PFSK-1 (cell line): ENCODE results near the gene FXYD2.

Source experiments
- POLR2AphosphoS5 ChIP-seq: IDR thresholded peaks from 2 replicates; pipeline ENCODE4 v1.6.1; 2012; ENCODE audit warnings: low read depth, mild to moderate bottlenecking, control low read depth, low read length, moderate library complexity
- SIN3A ChIP-seq: IDR thresholded peaks from 2 replicates; pipeline ENCODE4 v1.6.1; 2012; ENCODE audit warnings: mild to moderate bottlenecking, low read length, moderate library complexity, borderline replicate concordance; ENCODE audit not compliant: insufficient read depth
- TF ChIP-seq, protein P1 (sequence below), 2 experiments: IDR thresholded peaks; 2 replicates each; pipeline versions ENCODE4 v1.6.1 to v1.8.0; 2011 to 2012; ENCODE audit warnings: low read depth in 2 of 2, low read length in 2 of 2, control low read depth in 1 of 2, inconsistent platforms in 1 of 2, mild to moderate bottlenecking in 1 of 2, moderate library complexity in 1 of 2; ENCODE audit not compliant: insufficient read depth in 1 of 2

DNA sequence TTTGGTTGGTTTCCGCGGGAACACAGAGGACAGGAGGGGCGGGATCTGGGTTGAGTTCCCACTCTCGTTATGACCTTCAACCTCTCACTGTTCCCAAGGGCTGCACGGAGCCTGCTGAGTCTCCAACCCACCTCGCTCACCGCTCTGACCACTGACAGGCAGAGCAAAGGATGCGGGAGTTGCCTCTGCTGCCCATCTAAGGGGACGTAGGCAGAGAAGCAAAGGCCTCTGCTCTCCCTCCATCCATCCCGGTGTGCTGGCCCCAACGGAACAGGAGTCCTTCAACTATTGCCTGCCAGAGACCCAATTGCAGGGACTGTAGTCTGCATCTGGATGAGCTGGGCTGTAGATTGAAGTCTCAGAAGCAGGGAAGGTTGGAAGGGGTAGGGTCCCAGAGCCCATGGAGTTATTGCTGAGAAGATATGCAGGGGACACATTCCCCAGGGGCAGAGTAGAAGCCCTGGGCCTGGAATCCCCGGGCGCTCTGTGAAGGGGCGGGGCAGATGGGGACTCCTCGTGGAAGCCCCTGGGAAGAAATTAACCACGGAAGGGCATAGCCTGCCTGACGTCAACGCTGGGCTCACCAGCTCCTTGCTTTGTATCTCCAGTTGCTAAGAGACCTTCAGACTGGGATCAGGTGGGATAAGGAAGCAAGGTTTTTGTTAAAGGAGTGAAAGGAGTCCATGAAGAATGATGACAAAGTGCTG, 12.7 kb upstream of the FXYD2 start:
- TF ChIP-seq POLR2AphosphoS5, result no peak
- no peak for TF ChIP-seq SIN3A
- TF ChIP-seq, protein P1, sequence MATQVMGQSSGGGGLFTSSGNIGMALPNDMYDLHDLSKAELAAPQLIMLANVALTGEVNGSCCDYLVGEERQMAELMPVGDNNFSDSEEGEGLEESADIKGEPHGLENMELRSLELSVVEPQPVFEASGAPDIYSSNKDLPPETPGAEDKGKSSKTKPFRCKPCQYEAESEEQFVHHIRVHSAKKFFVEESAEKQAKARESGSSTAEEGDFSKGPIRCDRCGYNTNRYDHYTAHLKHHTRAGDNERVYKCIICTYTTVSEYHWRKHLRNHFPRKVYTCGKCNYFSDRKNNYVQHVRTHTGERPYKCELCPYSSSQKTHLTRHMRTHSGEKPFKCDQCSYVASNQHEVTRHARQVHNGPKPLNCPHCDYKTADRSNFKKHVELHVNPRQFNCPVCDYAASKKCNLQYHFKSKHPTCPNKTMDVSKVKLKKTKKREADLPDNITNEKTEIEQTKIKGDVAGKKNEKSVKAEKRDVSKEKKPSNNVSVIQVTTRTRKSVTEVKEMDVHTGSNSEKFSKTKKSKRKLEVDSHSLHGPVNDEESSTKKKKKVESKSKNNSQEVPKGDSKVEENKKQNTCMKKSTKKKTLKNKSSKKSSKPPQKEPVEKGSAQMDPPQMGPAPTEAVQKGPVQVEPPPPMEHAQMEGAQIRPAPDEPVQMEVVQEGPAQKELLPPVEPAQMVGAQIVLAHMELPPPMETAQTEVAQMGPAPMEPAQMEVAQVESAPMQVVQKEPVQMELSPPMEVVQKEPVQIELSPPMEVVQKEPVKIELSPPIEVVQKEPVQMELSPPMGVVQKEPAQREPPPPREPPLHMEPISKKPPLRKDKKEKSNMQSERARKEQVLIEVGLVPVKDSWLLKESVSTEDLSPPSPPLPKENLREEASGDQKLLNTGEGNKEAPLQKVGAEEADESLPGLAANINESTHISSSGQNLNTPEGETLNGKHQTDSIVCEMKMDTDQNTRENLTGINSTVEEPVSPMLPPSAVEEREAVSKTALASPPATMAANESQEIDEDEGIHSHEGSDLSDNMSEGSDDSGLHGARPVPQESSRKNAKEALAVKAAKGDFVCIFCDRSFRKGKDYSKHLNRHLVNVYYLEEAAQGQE (IDR thresholded peaks at IDR 0.05; ENCODE audit: insufficient read depth in 1 of 2, low read depth in 2 of 2, low read length in 2 of 2), result no peak
